Hematopoietic multipotent progenitor cell treated with erythropoietin and hydrocortisone succinate and interleukin-3 and kit ligand, for 8 days (in vitro differentiated cells): ENCODE measurements around the gene TNK1.

ENCODE experiments used
- DNase-seq: peaks from one replicate; pipeline ENCODE4 v3.0.0-alpha.2; 2015

Gene TNK1

GRCh38 chr17:7437369-7437863 is 56.5 kb downstream of the TNK1 start:
- no peak for DNase-seq

- DNase-seq: peak; percentile 35
Observed at GRCh38 chr17:7437950-7438614, 57.2 kb downstream of the TNK1 start.

- DNase-seq: no peak
Observed at GRCh38 chr17:7438656-7439460, 58.0 kb downstream of the TNK1 start.
